Measurements from ENCODE around the gene UNC119.

The UNC119 gene

GRCh38 chr17:28507567-28508203 is 44.7 kb downstream of the UNC119 start:
- TF ChIP-seq CTCF (conservative IDR thresholded peaks at IDR 0.05; ENCODE audit: control insufficient read depth, insufficient read depth, low read depth, low read length): no peak
- H3K4me3 ChIP-seq (ENCODE audit: control insufficient read depth, low read depth, low read length): no peak overlapping the region

DNA sequence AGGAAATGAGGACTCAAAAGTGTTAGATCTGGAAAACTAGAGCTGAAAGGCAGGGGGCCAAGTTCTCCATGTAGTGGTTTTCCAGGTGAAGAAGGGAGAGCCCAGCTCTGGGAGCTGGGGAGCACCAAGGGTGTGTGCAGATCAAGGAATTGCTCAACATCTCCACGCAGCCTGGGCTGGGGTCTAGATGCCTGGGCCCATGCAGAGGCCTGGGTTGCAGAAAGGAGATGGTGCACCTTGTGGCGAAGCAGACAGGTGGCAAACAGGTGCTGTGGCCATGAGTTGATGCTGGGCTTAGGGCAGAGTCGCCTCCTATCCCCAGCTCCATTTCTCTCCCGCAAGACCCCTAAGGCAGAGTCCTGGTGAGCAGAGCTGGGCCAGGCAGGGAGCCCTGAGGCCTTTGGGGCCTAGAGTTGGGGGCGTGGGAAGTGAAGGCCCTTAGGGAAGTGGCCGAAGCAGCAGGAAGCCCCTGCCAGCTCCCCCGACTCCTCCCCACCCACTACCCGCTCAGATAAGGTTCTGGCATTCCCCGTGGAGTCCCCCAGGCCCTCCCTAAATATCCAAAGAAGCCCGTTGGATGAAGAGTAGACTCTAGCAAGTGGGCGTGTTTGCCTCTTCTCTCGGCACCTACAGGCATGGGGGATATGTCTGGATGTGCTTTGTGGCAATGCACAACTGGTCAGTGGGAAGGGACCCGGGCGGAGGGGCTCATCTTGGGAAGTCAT is 45.5 kb downstream of the UNC119 start:
- H3K4me3 ChIP-seq (ENCODE audit: control insufficient read depth, low read depth, low read length): no peak overlapping the region
- DNase-seq (ENCODE audit: low read depth): no peak
- TF ChIP-seq CTCF (conservative IDR thresholded peaks at IDR 0.05; ENCODE audit: control insufficient read depth, insufficient read depth, low read depth, low read length): no peak

More at GRCh38 chr17:28507567-28508203, 44.7 kb downstream of the UNC119 start:
- no peak for DNase-seq (ENCODE audit: low read depth)

DNA sequence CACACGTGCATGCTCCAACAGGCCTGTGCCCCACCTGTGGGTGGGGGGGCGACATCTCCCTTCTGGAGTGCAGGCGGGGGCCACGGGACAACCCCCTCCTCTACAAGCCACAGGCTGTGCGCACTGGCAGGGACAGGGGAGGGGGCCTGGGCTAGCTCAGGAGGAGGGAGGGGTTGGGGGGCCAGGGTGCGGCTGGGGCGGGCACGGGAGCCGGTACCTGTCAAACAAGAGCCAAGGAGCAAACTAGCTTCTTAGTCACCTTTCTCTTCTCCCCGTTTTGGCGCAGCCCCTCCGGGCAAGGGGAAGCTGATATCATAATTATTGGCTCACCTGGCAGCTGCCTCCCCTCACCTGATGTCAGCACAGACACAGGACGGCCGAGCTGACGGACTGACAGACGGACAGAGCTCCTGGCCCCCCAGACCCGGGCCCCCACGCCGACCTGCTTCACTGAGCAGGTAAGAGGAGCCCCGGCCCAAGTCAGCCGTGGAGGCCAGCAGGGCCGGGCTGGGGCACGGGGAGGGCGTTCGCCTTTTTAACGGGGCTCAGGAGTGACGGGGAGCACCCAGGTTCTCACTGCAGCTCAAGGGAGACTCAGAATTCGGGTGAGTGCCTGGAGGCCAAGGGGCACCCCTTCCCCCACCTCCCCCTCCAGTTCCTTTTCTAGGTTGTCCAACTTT is 46.3 kb downstream of the UNC119 start, which contains the start of gene FOXN1:
Gene FOXN1 (plus strand): TSS at position 363 of the 680 bp plus-strand sequence. CDS start 17,622 bp downstream, outside the sequence.
- H3K4me3 ChIP-seq (ENCODE audit: control insufficient read depth, low read depth, low read length): no peak within 1 kb of the TSS
- no peak for DNase-seq (ENCODE audit: low read depth)
- no peak for TF ChIP-seq CTCF (conservative IDR thresholded peaks at IDR 0.05; ENCODE audit: control insufficient read depth, insufficient read depth, low read depth, low read length)

GRCh38 chr17:28503420-28503819 is 49.0 kb downstream of the UNC119 start:
- DNase-seq (ENCODE audit: low read depth): no peak
- TF ChIP-seq CTCF (conservative IDR thresholded peaks at IDR 0.05; ENCODE audit: control insufficient read depth, insufficient read depth, low read depth, low read length): no peak
- no peak overlapping the region for H3K4me3 ChIP-seq (ENCODE audit: control insufficient read depth, low read depth, low read length)

DNA sequence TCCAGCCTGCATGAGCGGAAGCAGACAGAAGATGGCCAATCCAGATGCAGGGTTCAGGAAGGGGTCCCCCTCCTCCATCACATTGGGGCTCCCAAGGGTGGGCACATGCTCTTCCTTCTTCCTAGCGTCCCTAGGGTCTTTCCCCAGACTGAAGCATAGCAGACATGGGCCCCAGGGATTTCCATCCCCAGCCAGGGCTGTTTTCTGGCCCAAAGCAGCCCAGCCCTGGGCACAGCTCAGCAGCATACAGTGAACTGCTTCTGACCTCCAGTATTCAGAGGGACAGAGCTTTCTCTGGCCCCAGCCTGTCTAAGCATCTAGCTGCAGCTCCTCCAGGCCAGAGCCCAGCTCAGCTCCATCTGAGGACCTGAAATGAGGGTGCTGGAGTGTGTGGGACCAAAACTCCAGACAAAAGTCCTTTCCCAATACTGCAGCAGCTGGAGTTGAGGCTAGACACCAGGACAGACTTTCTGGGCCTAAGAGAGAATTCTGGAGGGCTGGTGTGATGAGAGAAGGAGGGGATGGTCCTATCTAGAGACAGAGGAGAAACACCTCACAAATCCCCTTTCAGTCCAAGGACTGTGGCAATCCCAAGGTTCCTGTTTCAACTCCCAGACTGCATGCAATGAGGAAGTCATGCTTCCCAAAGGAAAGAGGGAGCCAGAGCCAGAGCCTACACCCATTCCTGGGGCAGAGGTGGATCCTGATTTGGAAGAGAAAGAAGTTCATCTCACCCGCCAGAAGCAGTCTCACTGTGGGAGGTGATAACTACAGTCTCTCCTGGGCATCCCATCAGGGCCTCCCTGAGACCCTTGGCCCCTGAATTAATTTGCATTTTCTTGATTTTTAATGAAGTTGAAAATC is 50.8 kb downstream of the UNC119 start:
- no peak for TF ChIP-seq CTCF (conservative IDR thresholded peaks at IDR 0.05; ENCODE audit: control insufficient read depth, insufficient read depth, low read depth, low read length)
- DNase-seq (ENCODE audit: low read depth): no peak
- no peak overlapping the region for H3K4me3 ChIP-seq (ENCODE audit: control insufficient read depth, low read depth, low read length)
